Kidney (tissue), 14 donors: Measurements from ENCODE around the gene RASAL2. TPM values are rescaled to one million over a fixed set of nuclear protein-coding genes. Genes with fewer than 3 reads are reported as not detected.

Source experiments
- DNase-seq, 5 donors: peaks; one replicate each; pipeline ENCODE4 v3.0.0-alpha.2; 2013 to 2020
- FAIRE-seq: peaks from 2 replicates; lab custom pipeline; 2012; peaks lifted over from hg19 to GRCh38; lab: Jason Lieb, UNC
- H3K27ac ChIP-seq, 2 donors: one replicate each; pipeline ENCODE4 v1.7.0; 2013; ENCODE audit warnings: low read depth in 2 of 2, low read length in 2 of 2, inconsistent platforms in 1 of 2
- H3K27me3 ChIP-seq: one replicate; pipeline ENCODE4 v1.7.1; 2013; ENCODE audit warnings: low read length, inconsistent platforms; ENCODE audit not compliant: control insufficient read depth, insufficient read depth
- H3K36me3 ChIP-seq, 3 donors: one replicate each; pipeline versions ENCODE4 v1.7.0 to v1.7.1; 2013; ENCODE audit warnings: low read length in 3 of 3, control low read depth in 1 of 3, inconsistent platforms in 1 of 3; ENCODE audit not compliant: insufficient read depth in 3 of 3, control insufficient read depth in 2 of 3
- H3K4me1 ChIP-seq, 3 donors: one replicate each; pipeline versions ENCODE4 v1.7.0 to v1.7.1; 2013; ENCODE audit warnings: low read length in 3 of 3, inconsistent platforms in 1 of 3, low read depth in 1 of 3; ENCODE audit not compliant: control insufficient read depth in 2 of 3, insufficient read depth in 2 of 3
- H3K4me3 ChIP-seq, 3 donors: one replicate each; pipeline versions ENCODE4 v1.7.0 to v1.8.1; 2013; ENCODE audit warnings: low read length in 3 of 3, control low read depth in 1 of 3, inconsistent platforms in 1 of 3
- H3K9ac ChIP-seq, 3 donors: one replicate each; pipeline versions ENCODE4 v1.7.0 to v1.7.1; 2013; ENCODE audit warnings: low read length in 3 of 3, control low read depth in 1 of 3, inconsistent platforms in 1 of 3
- H3K9me3 ChIP-seq, 3 donors: one replicate each; pipeline versions ENCODE4 v1.7.0 to v1.7.1; 2013; ENCODE audit warnings: low read length in 3 of 3, control low read depth in 1 of 3, inconsistent platforms in 1 of 3; ENCODE audit not compliant: control insufficient read depth in 2 of 3, insufficient read depth in 1 of 3
- CTCF ChIP-seq: IDR thresholded peaks from 3 replicates; pipeline ENCODE4 v1.5.1; 2012; ENCODE audit warnings: mild to moderate bottlenecking, moderate library complexity, borderline replicate concordance; ENCODE audit not compliant: insufficient read depth; ENCODE audit errors: extremely low read depth
- intact Hi-C: fragments of 100-400 bp; cut with DNase I; formaldehyde crosslinking; loops from one replicate; pipeline ENCODE4 v1.11.1; 2022
- polyA plus RNA-seq: library from polyadenylated mRNA; stranded (reverse); fragments of 350-450 nt; fragmentation: Illumina TruSeq; extraction: RNeasy Lipid Tissue Mini Kit (QIAGEN cat#74804); gene quantifications from one replicate; pipeline ENCODE4 v1.2.3, GENCODE V29; 2014; ENCODE audit warnings: low read depth, low replicate concordance; ENCODE audit not compliant: insufficient read depth
- total RNA-seq: library from RNA; stranded (reverse); fragmentation: NEBNext Ultra II Directional; extraction: Animal tissue kit (Norgen Biotek cat#: 25700); gene quantifications from one replicate; pipeline ENCODE4 v1.2.1, GENCODE V29; 2021
- donor health status: control.
- donor health status: control.
- donor health status: control.
- donor health status: control.
- donor health status: control.
- donor health status: DM: yes; HTN: yes; CAD: no.
- donor health status: Normal renal cell carcinoma (clear cell type).

RASAL2 gene
- total and polyA plus RNA-seq, 2 donors from 2014 or later: 2.2 to 26.5 TPM

DNA sequence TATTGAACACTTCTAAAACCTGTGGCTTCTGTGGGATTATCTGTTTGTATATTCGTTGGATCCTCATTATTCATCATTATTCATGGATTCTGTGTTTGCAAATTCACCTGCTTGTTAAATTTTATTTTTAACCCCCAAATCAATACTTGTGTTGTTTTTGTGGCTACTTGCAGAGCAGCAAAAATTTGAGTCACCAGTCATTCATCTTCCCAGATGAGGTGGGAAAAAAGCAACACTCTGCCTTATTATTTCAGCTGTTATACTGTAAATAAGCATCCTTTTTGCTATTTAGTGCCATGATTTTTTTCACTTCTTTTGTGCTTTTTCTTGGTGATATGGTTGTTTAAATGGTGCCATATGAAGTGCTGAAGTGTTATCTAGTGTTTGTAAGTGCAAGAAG is 56.7 kb downstream of the RASAL2 start:
- no peak for FAIRE-seq

GRCh38 chr1:178151831-178152230 is 57.9 kb downstream of the RASAL2 start:
- no peaks in the 10 kb centered on the region for H3K36me3 ChIP-seq
- no peak overlapping the region for H3K9ac ChIP-seq
- no peaks in the 10 kb centered on the region for H3K4me1 ChIP-seq
- DNase-seq (no peak), FAIRE-seq (no peak)
- no peaks in the 10 kb centered on the region for H3K9me3 ChIP-seq
- no peaks in the 10 kb centered on the region for H3K27me3 ChIP-seq
- H3K4me3 ChIP-seq: no peak overlapping the region
- TF ChIP-seq CTCF: no peak
- intact Hi-C loops: no loop called here
- H3K27ac ChIP-seq: no peak overlapping the region

More for the DNA sequence above, 56.7 kb downstream of the RASAL2 start:
- Histone ChIP-seq H3K4me3 (no peak overlapping the region), H3K9me3 (no peaks in the 10 kb centered on the region), H3K4me1 (no peaks in the 10 kb centered on the region), H3K36me3 (no peaks in the 10 kb centered on the region), H3K9ac (no peak overlapping the region), H3K27ac (no peak overlapping the region), H3K27me3 (no peaks in the 10 kb centered on the region)
- no peak for TF ChIP-seq CTCF
- DNase-seq: no peak
- intact Hi-C loops: no loop called here

GRCh38 chr1:178155481-178156255 is 61.8 kb downstream of the RASAL2 start:
- Histone ChIP-seq H3K9ac (no peak overlapping the region), H3K4me1 (no peaks in the 10 kb centered on the region), H3K27me3 (no peaks in the 10 kb centered on the region), H3K36me3 (no peaks in the 10 kb centered on the region), H3K27ac (no peak overlapping the region), H3K4me3 (peak overlapping the region in 1 of 3 donors; percentile 28), H3K9me3 (no peaks in the 10 kb centered on the region)
- FAIRE-seq: no peak
- intact Hi-C loops: no loop called here
- no peak for TF ChIP-seq CTCF
- peak in 2 of 5 donors; percentile 27 to 47 for DNase-seq
